ENCODE results near the gene BTBD18.

BTBD18 gene, protein sequence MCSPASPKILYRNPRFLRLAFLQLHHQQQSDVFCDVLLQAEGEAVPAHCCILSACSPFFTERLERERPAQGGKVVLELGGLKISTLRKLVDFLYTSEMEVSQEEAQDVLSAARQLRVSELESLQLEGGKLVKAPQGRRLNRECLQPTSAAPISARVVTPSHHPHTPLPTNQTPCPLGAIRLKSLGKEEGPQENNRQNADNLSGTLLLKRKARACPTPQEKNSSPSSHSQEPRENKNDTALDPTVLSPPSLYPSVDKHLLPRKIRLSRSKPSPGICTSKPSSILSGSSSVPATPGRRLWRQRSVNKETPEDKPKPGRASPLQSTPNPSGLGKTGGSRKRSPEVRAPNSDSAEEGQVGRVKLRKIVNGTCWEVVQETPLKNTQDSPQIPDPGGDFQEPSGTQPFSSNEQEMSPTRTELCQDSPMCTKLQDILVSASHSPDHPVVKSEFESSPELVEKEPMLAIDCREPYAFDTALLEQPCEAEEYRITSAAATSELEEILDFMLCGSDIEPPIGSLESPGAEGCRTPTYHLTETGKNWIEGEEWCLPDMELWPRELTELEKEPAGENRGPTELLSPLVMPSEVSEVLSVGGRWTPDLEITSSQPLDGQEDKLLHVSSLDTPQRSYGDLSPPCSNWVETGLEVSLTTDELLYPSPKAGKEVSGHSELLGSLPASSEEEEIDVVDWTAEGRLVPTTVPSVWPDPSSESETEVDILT

DNA sequence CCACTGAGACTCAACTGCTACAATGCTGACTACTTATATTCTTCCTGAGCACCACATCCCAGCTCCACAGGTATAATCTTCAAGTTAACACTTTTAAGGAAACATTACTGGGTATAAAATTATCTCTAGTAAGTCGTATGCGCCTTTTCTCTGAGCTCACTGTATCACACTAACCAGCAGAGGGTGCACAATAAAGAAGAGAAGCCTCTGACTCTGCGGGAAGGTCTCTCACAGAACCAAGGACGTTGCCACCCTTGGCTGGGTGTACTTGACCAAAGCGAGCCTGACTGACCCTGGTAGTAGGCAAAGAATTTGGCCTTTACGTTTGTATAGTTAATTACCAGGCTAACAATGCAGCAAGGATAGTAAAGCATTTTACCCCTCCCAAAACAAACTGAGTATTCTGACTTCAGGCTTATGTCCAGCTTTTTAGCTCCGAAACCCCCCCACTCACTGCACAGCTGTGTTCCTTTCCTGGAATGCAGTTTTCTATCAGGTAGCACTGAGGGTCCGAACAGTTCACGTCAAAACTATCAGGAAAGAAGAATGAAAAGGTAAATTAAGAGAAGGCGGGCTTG is at the start of gene BTBD18:
Gene BTBD18, minus strand, starts transcription at position 144 of the 578 bp plus-strand sequence. CDS start 631 bp downstream, outside the sequence.
- DNase-seq = peak; percentile 54

DNA sequence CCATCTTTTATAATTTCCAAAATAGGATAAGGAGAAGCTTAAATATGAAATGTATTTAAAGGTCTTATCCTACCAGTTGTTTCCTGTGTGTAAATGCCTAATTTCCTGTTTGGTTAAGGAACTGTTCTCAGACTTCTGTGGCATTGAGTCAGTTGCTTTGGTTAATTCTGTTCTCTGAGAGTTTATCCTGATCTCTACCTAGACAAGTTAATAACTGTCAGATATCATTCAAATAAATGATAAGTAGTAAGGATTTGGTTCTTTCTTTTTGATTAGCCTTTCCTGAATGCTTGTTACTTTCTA is 49.5 kb upstream of the BTBD18 start:
- DNase-seq = no peak

DNA sequence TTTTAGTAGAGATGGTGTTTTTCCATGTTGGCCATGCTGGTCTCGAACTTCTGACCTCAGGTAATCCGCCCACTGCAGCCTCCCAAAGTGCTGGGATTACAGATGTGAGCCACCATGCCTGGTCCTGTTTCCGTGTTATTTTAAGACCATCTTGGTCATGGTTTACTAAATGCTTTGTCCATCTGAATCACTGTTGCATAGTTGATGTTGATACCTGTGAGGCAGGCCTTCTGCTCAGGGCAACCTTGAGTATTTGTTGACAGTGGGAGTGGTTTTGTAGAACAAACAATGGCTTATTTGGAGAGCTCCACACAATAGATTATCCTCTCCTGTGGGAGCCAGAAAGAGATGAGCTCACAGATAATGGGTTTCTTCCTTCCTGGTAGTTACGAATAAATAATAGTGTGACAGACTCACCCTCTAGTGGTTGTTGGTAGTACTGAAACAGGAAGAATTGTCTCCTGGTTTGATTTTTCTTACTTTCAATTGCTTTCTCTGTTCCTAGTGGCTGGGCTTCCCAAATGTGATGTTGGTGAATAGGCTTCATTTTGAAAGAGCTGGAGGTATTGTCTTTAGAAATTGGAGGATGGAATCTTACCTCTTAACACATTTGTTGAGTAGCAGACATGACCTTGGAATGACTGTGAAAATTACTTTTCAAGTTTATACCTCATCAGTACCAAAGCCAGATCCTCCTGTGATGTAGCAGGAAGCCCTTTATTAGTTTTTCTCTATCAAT is 49.0 kb upstream of the BTBD18 start:
- peak; percentile 89 for DNase-seq

DNA sequence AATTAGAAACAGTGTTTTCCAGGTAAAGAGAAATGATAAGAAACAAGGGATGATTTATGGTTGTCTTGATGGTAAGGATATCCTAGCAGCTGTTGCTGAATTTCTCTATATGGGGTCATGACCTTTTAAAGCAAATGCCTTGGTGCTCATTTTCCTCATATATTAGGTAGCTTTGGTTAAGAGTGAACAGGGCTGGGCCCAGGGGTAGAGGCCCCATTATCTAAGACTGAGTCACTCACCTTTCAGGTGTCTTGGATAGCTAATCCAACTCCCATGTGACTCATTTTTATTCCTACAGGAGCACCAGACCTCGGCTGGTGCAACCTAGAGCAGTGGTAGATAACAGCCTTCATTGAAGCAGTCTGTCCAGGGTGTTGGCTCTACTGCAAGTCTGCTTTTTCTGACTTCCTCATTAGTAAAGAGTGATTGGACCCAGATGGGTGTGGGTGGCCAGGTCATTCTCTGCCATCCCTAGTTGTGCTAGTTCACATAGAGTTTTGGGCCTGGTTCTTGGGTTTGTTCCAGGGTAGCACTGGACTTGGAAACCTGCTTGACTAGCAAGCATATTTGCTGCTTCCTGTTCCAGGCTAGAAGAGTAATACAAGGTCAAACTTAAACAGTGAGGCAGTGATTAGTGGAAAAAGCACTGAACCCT is 47.4 kb upstream of the BTBD18 start:
- no peak for DNase-seq

DNA sequence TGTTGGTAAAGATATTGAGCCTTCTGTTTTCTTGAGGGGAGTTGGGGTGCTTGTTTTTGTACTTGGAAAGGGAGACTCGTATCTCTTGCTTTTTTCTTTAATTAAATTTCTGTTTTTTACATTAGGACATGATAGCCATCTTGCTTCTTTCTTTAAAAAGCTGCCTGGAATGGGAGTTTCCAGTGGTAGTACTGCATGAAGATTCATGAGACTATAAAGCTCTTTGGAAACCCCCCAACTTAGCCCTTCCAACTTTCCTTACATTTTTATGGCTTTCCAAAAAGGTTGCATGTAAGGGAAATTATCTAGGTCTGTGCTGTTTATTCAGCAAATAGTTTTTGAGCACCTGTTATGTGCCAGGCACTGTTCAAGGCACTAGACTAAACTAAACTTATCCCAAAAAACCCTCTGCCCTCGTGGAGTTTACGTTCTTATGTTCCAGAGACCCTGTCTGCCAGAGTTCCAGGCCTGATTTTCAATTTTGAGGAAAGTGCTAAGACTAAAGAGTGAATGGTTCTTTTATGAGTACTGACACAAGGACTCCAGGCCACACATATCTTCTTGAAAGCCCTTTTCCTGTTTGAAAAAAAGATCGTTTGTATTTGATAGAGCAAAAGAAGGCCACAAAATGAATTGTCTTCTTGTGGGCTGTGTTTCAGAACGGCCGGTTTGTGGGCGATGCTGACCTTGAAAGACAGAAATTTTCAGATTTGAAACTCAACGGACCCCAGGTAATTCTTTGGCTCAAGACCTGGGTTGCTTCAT is 41.9 kb upstream of the BTBD18 start:
- DNase-seq = no peak

DNA sequence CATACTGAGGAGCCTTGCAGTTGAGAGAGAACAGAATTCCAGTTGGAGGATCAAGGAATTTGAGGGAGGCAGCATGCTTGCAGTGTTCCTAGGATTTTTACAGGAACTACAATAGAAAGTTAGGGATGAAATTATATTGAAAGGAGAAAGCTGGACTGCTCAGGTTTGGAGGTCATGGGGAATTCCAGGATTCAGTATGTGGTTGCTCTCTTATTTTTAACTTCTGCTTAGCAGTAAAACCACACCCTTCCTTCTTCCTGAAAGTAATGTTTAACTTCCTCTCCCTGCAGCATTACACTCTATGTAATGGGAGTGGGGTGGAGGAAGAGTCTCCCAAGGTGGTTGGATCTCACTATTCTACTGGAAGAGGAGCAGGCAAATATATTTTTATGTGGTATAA is 41.3 kb upstream of the BTBD18 start:
- no peak for DNase-seq

DNA sequence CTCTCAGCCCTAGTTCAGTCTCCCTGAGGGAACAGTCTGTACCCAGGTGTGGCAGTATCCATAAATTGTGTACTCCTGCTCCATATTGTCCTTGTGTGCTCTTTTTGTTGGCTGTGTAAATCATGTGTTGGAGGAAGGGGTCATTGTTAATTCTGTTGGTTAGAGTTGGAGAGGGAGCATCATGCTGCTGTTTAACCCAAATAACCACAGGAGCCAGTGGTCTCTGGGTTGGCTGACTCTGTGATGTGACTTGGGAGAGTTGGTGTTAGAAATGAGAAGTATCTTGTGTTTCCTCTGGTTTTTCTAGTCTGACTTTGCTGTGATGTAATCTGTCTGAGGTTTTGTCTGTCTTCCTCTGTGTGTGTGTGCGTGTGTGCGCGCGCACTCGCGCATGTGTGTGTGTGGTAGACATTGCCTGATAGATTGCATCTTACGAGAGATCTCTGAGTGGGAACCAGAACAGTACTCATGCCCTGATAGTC is 40.5 kb upstream of the BTBD18 start:
- DNase-seq = no peak

DNA sequence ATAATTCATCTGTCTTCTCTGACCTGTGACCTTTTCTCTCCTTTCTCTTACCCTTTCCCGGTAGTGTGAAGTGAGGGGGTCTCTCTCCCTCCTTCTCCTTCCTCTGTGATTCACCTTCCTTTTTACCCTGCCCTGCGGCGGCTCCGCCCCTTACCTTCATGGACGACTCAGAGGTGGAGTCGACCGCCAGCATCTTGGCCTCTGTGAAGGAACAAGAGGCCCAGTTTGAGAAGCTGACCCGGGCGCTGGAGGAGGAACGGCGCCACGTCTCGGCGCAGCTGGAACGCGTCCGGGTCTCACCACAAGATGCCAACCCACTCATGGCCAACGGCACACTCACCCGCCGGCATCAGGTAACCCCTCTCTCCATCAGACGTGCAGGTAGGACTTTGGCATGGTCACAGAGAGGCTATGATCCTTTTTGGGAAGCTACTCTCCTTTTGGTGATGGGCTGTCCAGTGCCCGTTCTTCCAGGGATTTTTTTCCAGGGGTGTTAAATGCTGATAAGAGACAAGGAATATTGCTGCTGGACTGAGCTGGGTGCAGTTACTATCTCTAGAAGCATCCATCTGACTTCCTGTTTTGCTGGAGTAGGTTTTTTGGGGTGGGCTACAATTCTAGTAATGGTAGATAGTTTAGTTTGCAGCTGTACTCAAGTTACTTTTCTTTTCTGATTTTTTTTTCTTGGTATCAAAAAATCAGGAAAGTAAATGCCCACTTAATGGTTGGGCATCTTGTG is 39.9 kb upstream of the BTBD18 start:
- no peak for DNase-seq

DNA sequence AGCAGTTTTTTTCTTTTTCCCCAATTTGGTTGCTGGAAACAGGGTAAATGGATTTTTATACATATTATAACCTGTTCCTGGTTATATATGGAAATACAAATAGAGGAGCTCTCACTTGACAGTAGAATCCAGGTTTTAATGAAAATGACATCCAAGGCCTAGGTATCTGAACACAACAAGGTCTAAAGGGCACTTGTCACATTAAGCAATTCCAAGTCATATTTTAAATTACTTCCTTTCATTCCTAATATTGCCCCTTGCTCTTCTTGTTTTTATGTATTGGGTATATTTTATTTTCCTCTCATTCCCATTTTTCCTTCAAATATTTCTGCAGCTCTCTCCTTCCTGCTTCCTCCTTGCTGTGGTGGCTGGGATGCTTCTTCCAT is 37.1 kb upstream of the BTBD18 start:
- DNase-seq = no peak

DNA sequence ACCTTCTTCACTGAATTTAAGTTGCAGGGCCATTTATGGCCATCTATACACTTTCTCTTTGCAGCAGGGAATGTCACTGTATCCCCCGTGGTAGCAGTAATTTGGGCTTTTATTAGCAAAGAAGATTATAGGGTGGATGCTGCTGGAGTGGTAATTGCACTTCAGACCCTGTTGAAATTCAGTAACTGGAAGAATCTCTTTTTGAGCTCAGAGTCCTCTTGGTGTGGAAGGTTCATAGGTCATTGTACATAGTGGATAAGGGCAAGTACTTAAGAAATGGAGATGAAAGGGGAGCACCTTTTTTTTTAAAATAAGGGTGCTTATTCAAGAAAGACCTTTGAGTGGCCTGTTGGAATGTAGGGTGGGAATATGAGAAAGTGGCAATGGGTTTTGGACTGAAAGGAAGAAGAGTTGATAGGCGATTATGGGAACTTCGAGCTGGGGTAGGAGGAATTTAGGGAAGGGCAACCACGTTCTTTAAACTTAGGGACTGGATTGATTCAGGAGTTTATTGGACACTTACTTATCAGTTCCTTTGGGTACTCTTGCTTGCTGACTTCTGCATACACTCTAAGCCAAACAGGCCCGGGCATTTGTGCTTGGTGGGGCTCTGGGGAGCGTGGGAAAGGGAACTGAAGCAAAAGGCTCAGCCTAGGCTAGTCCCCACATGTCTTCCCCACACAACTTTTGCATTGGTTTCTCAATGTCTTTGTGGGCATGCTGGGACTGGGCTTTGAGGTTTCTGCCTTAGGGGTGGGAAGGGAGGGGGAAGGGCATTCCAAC is 36.5 kb upstream of the BTBD18 start:
- peak; percentile 30 for DNase-seq

DNA sequence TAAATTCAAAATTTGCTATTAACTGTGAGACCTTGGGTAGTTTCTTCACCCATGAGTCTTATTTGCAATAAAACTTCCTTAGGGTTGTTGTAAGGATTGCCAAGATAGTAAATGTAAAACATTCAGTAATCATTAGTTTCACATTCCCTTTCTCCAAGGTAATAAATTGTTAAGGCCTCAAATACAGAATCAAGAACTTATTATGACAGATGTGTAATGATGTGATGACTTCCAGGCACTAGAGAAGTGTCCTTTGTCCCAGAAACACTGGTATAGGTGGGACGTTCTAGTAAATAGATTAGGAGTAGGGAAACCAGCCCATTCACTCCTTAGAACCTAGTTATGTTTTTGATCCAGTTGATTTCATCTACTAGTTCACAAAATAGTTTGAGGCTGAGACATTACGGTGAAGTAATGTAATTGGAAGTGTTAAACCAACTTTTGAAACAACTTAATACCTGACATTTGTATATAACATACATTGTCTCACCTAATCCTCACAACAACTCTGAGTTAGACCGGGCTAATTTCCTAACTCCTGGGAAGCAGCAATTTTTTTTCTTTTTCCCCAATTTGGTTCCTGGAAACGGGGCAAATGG is 35.5 kb upstream of the BTBD18 start:
- no peak for DNase-seq

DNA sequence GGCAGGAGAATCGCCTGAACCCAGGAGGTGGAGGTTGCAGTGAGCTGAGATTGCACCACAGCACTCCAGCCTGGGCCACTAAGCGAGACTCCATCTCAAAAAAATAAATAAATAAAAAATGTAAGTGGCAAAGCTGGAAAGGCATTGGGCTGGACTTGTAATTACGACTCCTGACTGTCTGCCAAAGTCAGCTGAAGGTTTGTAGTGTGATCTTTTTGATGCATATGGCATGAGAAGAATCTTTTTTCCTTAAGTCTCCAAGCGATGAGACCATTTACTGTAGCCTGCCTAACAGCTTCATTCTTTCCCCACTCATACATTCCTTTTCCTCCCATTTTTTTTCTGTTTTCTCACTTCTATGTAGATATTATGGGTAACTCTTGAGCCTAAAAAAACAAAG is 34.8 kb upstream of the BTBD18 start:
- no peak for DNase-seq

DNA sequence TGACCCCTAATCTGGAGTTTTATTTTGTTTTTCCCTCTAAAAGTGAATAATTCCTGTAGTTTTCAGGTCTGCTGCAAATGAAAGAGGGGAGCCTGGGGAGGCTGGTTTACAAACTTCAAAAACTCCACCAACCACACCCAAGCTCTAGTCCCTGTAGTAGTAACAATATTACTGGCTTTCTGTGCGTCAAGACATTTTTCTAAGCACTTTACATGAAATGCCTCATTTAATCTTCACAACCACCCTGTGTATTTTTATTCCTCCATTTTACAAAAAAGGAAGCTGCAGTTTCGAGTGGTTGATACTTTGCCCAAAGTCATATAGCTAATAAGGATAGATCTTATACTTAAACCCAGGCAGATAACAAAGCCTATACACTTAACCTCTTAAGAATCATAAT is 33.5 kb upstream of the BTBD18 start:
- no peak for DNase-seq

DNA sequence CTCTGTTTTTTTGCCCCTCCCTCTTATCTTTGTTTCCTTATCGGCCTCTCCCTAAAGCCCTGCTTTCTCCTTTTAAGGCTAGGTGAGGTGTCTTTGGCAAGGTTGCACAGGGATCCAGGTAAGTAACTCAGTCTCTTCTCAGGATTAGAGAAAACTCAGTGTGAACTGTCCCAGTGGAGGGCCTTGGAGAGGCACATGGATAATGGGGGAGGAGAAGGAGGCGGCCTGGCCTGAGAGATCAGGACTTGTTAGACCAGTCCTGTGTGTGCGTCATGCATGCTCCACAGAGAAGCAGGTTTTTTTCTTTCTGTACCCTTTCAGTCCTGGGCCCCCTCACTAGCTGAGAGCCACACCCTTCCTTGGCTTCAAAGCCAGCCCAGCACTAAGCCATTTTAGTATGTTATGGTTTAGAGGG is 29.9 kb upstream of the BTBD18 start:
- DNase-seq = no peak

DNA sequence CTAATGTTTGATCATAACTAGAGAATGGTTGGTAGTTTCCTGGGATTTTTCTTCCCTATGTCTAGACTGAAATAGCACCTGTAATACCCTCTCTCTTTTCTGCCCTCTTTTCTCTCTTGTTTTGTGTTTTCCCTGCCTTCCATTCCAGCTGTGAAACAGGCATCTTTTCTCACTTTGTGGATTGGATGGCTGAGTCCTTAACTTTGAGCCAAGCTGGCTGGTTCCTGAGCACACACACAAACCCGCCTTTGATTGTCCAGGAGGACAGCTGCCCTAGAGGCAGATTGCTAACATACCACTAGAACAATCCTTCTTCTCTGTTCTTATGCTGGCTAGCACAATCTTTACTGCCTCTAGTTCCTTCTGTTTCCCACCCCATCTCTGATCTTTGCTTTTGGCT is 27.7 kb upstream of the BTBD18 start:
- DNase-seq = peak; percentile 71

DNA sequence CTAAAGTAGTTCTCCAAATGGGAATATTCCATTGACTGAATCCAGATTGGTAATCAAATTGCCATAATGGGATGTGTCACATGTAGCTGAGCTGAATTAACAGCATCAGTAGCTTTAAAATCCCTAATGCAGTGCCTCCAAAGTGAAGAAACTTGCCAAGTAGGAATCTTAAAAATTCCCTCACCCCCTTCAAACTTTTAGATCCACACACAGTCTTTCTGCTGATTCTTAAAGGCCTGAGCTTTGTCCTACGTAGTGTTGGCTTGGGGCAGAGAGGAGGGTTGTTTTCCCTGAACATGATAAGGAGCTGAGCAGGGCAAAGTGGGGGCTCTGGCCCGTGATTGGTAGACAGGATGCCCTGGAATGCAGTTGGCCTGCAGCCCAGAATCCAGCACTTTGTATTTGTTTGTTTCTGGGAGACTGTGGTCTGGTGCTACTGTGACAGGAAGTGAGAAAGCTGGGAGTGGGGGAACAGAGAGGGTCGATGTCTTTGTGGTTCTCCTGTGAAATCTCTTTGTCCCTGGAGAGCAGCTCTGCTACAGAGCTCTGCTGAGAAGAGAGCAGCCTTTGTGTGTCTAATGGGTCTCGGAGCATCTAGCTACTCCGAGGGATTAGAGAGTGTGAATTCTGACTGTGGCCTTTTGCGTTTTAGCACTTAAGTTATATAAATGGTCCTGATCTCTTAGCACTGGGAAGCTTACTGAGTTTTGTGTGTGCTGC is 26.9 kb upstream of the BTBD18 start:
- DNase-seq = peak; percentile 97

DNA sequence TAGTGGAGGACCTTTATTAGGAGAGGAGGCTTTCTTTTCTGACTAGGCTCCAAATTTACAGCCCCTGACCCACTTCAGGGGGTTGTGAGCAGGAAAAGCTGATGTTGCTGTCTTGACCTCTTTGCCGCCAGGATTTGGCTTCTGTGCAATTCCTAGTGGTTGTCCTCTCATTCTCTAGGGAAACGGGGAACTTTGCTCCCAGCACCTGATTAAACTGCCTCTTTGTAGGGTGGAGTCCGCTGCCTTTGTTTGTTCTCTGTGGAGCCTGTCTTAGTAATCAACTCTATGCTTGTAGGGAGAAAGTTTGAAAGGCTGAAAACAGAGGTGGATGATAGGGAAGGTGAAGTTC is 26.3 kb upstream of the BTBD18 start:
- no peak for DNase-seq

DNA sequence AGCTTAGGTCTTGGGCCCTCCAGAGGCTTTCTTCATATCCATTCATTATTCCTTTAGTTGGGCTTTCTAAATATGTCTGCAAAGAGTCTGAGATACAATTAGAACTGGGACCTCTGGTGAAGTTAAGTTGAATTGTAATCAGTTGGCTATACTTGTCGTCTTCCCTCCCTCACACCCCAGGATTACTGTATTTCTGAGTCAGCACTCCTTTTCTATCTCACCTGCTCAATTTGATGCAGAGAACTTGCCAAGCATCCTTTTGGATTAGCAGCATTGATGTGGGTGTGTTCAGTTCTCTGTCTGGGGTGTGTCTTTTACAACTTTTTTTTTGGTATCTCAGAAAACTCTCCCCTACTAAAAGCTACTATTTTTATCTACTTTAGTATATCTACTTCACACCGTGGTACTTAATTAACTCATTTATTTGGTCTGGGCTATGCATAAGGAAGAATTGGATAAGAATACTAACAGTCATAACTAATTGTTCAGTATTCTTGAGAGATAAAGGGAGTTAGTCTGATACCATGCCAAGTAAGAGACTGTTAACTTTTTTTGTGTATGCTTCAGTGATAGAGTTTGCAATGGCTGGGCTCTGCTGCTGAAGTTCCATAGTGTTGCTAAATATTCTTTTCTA is 25.1 kb upstream of the BTBD18 start:
- DNase-seq = no peak

DNA sequence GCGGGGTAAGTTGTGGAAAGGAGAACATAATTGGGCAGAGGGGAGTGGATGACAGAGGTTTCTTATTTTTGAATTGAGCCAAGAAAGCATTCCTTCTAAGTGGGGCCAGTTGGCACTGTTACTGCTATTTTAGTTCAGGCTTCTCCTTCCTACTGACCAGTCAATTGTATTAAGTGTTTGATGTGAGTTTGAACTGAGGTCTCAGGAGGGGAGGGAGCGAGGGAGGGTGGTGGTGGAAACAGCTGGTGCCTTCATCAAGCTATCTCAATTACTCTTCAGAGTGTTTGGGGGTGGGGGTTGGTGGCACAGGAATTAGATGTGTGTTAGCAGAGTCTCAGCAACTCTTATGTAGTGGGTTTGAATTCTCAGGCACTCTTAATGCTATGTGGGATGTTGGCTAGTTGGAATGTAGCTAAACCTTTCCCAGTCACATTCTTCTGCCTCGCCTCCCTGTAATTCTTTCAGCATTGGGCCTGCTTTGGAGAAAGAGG is 24.5 kb upstream of the BTBD18 start:
- peak; percentile 76 for DNase-seq
